Measurements from ENCODE around the gene NMNAT3.

The NMNAT3 gene

DNA sequence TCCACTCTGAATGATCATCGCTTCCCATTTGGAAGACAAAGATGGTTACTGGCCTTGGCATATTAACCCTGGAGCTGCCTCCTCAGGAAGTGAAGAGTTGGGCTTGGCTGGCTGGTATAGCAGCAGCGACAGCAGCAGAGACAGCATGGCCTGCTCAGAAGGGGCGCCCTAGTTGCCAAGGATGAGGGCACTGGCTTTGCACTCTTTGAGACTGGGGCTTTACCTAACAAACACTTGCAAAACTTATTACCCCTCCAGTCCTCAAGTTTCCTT lies 69.7 kb downstream of the NMNAT3 start:
- H3F3A ChIP-seq (ENCODE audit: low read depth) = no peaks in the 10 kb centered on the region
- H3K9ac ChIP-seq (ENCODE audit: low read depth, low read length, poor library complexity, severe bottlenecking) = no peak overlapping the region
- H3K4me3 ChIP-seq (ENCODE audit: low read length, poor library complexity, severe bottlenecking) = no peak overlapping the region
- no peaks in the 10 kb centered on the region for H3K79me2 ChIP-seq (ENCODE audit: insufficient read depth, low read length)
- no peaks in the 10 kb centered on the region for H3K36me3 ChIP-seq (ENCODE audit: insufficient read depth, low read length)
- no peaks in the 10 kb centered on the region for H3K9me3 ChIP-seq (ENCODE audit: insufficient read depth, low read depth, low read length)
- H3K4me2 ChIP-seq (ENCODE audit: low read depth, low read length, poor library complexity, severe bottlenecking) = no peak overlapping the region
- no peak for TF ChIP-seq EZH2phosphoT487 (IDR thresholded peaks at IDR 0.05; ENCODE audit: borderline replicate concordance)
- TF ChIP-seq, protein P1, sequence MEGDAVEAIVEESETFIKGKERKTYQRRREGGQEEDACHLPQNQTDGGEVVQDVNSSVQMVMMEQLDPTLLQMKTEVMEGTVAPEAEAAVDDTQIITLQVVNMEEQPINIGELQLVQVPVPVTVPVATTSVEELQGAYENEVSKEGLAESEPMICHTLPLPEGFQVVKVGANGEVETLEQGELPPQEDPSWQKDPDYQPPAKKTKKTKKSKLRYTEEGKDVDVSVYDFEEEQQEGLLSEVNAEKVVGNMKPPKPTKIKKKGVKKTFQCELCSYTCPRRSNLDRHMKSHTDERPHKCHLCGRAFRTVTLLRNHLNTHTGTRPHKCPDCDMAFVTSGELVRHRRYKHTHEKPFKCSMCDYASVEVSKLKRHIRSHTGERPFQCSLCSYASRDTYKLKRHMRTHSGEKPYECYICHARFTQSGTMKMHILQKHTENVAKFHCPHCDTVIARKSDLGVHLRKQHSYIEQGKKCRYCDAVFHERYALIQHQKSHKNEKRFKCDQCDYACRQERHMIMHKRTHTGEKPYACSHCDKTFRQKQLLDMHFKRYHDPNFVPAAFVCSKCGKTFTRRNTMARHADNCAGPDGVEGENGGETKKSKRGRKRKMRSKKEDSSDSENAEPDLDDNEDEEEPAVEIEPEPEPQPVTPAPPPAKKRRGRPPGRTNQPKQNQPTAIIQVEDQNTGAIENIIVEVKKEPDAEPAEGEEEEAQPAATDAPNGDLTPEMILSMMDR (conservative IDR thresholded peaks at IDR 0.05; ENCODE audit: low read length) = no peak
- no peaks in the 10 kb centered on the region for H4K20me1 ChIP-seq (ENCODE audit: insufficient read depth, low read length, poor library complexity, severe bottlenecking)
- peaks cover 7% of the 10 kb centered on the region for H3K4me1 ChIP-seq (ENCODE audit: insufficient read depth, low read length, poor library complexity, severe bottlenecking)
- H3K27me3 ChIP-seq (ENCODE audit: insufficient read depth, low read length, poor library complexity, severe bottlenecking) = no peaks in the 10 kb centered on the region
- H3K9me2 ChIP-seq (replicated peaks; ENCODE audit: low read depth, low read length) = no peaks in the 10 kb centered on the region
- no peak overlapping the region for H2AFZ ChIP-seq (ENCODE audit: low read length)

DNA sequence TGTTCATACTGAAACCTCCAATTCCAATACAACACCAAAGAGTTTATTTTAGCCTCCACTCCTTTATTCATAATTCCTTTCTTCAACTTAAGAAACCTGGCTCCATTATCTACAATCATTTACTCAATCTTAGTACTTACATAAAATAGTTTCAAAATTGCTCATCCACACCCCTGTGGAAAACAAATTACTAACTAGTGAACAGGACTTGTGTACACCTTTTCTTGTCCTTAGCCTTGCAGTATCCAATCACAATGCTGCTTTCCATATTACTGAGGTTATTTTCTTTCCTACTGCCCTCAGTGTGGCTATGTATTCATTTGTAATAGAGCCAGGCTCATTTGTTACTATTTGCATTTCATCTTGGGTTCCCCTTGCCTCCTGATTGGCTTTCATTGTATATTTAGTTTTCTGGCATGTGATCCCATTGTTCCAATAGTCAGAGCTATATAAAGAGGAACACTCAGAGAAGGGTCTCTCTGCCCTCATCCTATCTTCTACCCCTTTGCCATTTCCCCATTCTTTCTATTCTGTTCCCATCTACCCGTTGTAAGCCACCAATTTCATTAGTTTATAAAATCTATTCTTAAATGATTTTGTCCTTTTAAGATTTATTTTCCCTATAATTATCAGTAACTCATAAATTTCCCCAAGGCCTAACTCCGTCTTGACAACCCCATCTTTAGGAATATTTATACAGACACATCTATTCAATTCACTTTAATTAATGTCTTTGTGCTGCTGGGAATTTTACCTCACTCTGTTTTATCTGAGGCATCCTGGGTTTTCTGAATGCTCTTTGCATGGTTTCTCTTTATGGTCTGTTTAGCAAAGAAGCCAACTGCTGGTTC lies 70.3 kb downstream of the NMNAT3 start:
- Histone ChIP-seq H3K4me2 (ENCODE audit: low read depth, low read length, poor library complexity, severe bottlenecking) (no peak overlapping the region), H3F3A (ENCODE audit: low read depth) (no peaks in the 10 kb centered on the region), H3K79me2 (ENCODE audit: insufficient read depth, low read length) (no peaks in the 10 kb centered on the region), H3K27me3 (ENCODE audit: insufficient read depth, low read length, poor library complexity, severe bottlenecking) (no peaks in the 10 kb centered on the region), H3K9ac (ENCODE audit: low read depth, low read length, poor library complexity, severe bottlenecking) (no peak overlapping the region), H3K36me3 (ENCODE audit: insufficient read depth, low read length) (no peaks in the 10 kb centered on the region), H3K9me2 (replicated peaks; ENCODE audit: low read depth, low read length) (no peaks in the 10 kb centered on the region), H2AFZ (ENCODE audit: low read length) (no peak overlapping the region), H4K20me1 (ENCODE audit: insufficient read depth, low read length, poor library complexity, severe bottlenecking) (no peaks in the 10 kb centered on the region), H3K4me3 (ENCODE audit: low read length, poor library complexity, severe bottlenecking) (no peak overlapping the region), H3K9me3 (ENCODE audit: insufficient read depth, low read depth, low read length) (no peaks in the 10 kb centered on the region), H3K4me1 (ENCODE audit: insufficient read depth, low read length, poor library complexity, severe bottlenecking) (peaks cover 7% of the 10 kb centered on the region)
- TF ChIP-seq, protein P1 (conservative IDR thresholded peaks at IDR 0.05; ENCODE audit: low read length) = no peak
- no peak for TF ChIP-seq EZH2phosphoT487 (IDR thresholded peaks at IDR 0.05; ENCODE audit: borderline replicate concordance)

DNA sequence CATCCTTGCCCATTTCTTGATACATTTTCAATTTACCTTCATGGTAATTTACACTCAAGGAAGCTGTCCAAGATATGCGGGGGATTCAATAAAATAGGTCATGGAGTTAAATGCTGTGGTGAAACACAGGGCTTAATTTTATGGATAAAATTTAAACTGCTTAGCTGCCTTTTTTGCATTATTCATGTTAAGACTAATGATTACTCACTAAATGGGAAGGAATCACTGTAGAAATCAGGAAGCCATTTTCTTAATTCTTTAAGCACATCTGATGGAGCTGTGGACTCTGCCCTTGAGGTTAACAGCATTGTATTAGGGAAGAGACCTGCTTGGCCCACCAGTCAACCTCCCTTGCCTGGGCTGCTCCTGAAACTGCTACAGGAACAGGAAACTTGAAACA lies 75.8 kb downstream of the NMNAT3 start:
- Histone ChIP-seq H3K36me3 (ENCODE audit: insufficient read depth, low read length) (no peaks in the 10 kb centered on the region), H3K9ac (ENCODE audit: low read depth, low read length, poor library complexity, severe bottlenecking) (no peak overlapping the region), H3K9me3 (ENCODE audit: insufficient read depth, low read depth, low read length) (no peaks in the 10 kb centered on the region), H3K9me2 (replicated peaks; ENCODE audit: low read depth, low read length) (no peaks in the 10 kb centered on the region), H3K4me1 (ENCODE audit: insufficient read depth, low read length, poor library complexity, severe bottlenecking) (peaks cover 9% of the 10 kb centered on the region), H3F3A (ENCODE audit: low read depth) (no peaks in the 10 kb centered on the region), H3K79me2 (ENCODE audit: insufficient read depth, low read length) (no peaks in the 10 kb centered on the region), H3K4me3 (ENCODE audit: low read length, poor library complexity, severe bottlenecking) (no peak overlapping the region), H3K4me2 (ENCODE audit: low read depth, low read length, poor library complexity, severe bottlenecking) (no peak overlapping the region), H4K20me1 (ENCODE audit: insufficient read depth, low read length, poor library complexity, severe bottlenecking) (no peaks in the 10 kb centered on the region), H2AFZ (ENCODE audit: low read length) (no peak overlapping the region), H3K27me3 (ENCODE audit: insufficient read depth, low read length, poor library complexity, severe bottlenecking) (no peaks in the 10 kb centered on the region)
- TF ChIP-seq, protein P1 (conservative IDR thresholded peaks at IDR 0.05; ENCODE audit: low read length) = no peak

Data from Loucy (cell line).